PC-3 (cell line): ENCODE results near the gene CFL2.

Experiments
- CTCF ChIP-seq: fragments of 300-600 bp; sonication (generic); conservative IDR thresholded peaks from 2 replicates; pipeline ENCODE4 v1.5.1; 2017; ENCODE audit warnings: antibody characterized with exemption, low read depth, mild to moderate bottlenecking, low read length
- EZH2 ChIP-seq: fragments of 300-600 bp; sonication (generic); IDR thresholded peaks from one replicate; pipeline ENCODE4 v1.6.1; 2017; ENCODE audit warnings: antibody characterized with exemption, mild to moderate bottlenecking, low read length; ENCODE audit not compliant: unreplicated experiment
- EZH2phosphoT487 ChIP-seq: fragments of 300-600 bp; sonication (generic); IDR thresholded peaks from 2 replicates; pipeline ENCODE4 v1.6.1; 2018; ENCODE audit warnings: mild to moderate bottlenecking, antibody characterized with exemption, low read length, borderline replicate concordance

- TF ChIP-seq CTCF (no peak), EZH2phosphoT487 (no peak), EZH2 (no peak)
Observed at GRCh38 chr14:34713681-34714319, 593 bp downstream of the CFL2 start.
